Right cardiac atrium (tissue), 5 donors: ENCODE measurements around the gene SCD5. TPM values are rescaled to one million over a fixed set of nuclear protein-coding genes. Genes with fewer than 3 reads are reported as not detected.

Source experiments
- ATAC-seq, 2 donors: fragments of 200-7000 bp; cut with Tn5 transposase; one replicate each; pipeline versions ENCODE4 v1.8.0 to v1.9.1; 2020; ENCODE audit warnings: moderate library complexity in 2 of 2, mild to moderate bottlenecking in 1 of 2
- DNase-seq, 3 donors: peaks; one replicate each; pipeline ENCODE4 v3.0.0-alpha.2; 2020
- H3K27ac ChIP-seq: one replicate; pipeline ENCODE4 v1.5.1; 2013; ENCODE audit warnings: mild to moderate bottlenecking, low read length, control low read depth, moderate library complexity
- H3K27me3 ChIP-seq: one replicate; pipeline ENCODE4 v1.6.1; 2013; ENCODE audit not compliant: control insufficient read depth, insufficient read depth
- H3K4me1 ChIP-seq: one replicate; pipeline ENCODE4 v1.6.1; 2013; ENCODE audit warnings: low read length; ENCODE audit not compliant: control insufficient read depth, insufficient read depth
- H3K4me3 ChIP-seq: one replicate; pipeline ENCODE4 v1.5.1; 2013; ENCODE audit warnings: low read length, control low read depth
- H3K9me3 ChIP-seq: one replicate; pipeline ENCODE4 v1.6.1; 2013; ENCODE audit warnings: low read length; ENCODE audit not compliant: control insufficient read depth
- WGBS: extraction: QIAGEN DNeasy Blood & Tissue Kit; methylation state at CpG from one replicate; pipeline ENCODE4 v1.1.7; 2013; 5-methylcytosine and 5-hydroxymethylcytosine counted together
- intact Hi-C, 4 donors: fragments of 100-400 bp; cut with DNase I; formaldehyde crosslinking; loops; one replicate each; pipeline versions ENCODE4 v1.11.0 to v1.14.0; 2022 to 2023
- polyA plus RNA-seq: library from polyadenylated mRNA; stranded (reverse); fragments of 200-250 nt; gene quantifications from one replicate; pipeline ENCODE4 v1.2.3, GENCODE V29; 2013
- total RNA-seq, 4 donors: library from RNA; stranded (reverse); fragmentation: NEBNext Ultra II Directional; extraction: Animal tissue kit (Norgen Biotek cat#: 25700); gene quantifications; one replicate each; pipeline ENCODE4 v1.2.1, GENCODE V29; 2021
- donor health status: healthy with polysubstance abuse.
- donor health status: DM: no; HTN: yes; CAD: no.
- donor health status: DM: no; HTN: no; CAD: no.
- donor health status: DM: no; HTN: yes; CAD: no; lungs with severe emphysema.
- donor health status: DM: yes; HTN: yes; CAD: no.

SCD5 gene
- total and polyA plus RNA-seq, 5 donors = 6.0 to 14.2 (median 12.0) TPM

DNA sequence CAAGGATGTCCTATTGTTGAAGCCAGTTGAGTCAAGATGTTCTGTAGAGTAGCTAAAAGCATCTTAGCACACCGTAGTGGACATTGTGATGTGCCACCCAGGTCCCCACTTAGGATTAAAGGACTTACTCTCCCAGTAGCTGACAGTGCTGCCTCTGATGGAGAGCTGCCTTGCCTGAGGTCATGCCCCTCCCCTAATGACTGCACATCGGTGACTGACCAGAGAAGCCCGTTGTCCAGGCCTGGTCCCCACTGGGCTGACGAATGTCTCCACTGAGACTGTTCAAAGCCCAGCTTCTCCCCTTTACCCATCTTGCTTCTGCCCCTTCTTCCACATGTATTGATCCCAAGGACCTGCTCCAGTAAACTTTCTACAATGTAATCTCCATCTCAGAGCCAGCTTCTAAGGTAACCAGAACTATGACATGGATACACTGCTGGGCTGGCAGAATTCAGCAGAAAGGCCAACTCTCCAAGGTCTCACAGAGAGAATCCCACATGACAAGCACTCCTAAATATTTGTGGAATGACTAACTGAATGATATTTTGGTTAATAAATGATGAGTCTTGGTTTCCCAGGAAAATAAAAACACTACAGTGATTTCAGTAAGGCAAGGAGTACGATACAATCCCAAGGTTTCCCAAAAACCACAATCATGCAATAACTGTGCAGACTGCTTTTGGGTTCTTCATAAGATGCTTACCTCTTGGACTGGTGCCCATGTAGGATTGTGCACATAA, 154.4 kb downstream of the SCD5 start:
- H3K4me1 ChIP-seq = peaks cover 2% of the 10 kb centered on the region
- ATAC-seq = no peak

DNA sequence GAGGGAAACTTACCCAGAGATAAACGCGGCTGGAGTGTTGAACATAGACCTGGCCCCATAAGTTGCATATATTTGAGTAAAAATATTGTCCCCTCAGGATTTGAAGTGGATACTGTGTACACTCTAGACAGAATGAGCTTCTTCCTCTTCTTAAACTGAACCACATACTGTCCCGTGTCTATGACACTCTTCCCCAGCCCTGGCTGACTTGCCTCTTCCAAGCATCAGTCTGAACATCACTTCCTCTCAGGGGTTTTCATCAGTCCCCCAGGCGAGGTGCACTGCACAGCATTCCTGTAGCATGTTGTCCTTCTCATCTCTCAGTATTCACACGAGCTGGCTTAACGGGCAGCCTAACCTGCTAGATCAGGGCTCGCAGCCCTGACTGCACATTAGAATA, 156.3 kb downstream of the SCD5 start:
- Histone ChIP-seq H3K27ac (no peak overlapping the region), H3K9me3 (no peaks in the 10 kb centered on the region), H3K4me1 (peaks cover 2% of the 10 kb centered on the region), H3K27me3 (no peaks in the 10 kb centered on the region), H3K4me3 (no peak overlapping the region)
- no peak for DNase-seq
- 68% methylated on average over 7 of the region's 7 CpGs for WGBS
- intact Hi-C loops = no loop called here
- no peak for ATAC-seq

More for the DNA sequence above, 154.4 kb downstream of the SCD5 start:
- Histone ChIP-seq H3K9me3 (no peaks in the 10 kb centered on the region), H3K27ac (no peak overlapping the region), H3K27me3 (no peaks in the 10 kb centered on the region), H3K4me3 (no peak overlapping the region)
- intact Hi-C loops = no loop called here
- 91% methylated on average over 5 of the region's 5 CpGs for WGBS
- DNase-seq = no peak

DNA sequence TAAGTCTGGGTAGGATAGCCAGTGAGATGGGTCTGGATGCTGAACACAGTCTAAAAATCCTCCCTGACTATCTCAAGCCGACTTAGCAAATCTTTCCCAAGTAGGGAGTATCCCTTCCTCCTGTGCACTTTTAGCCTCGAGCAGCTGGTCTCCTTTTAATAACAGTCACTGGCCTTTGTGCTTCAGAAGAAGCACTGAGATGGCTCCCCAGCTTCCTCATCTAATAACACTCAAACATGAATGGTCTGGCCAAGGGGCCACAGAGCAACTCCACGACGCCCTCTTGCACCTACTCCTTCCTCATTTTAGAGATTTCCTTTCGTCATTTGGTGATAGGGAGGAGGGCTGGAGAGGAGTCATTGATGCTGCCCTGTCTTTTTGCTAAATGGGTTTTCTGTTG, 158.1 kb downstream of the SCD5 start:
- no peaks in the 10 kb centered on the region for H3K27me3 ChIP-seq
- H3K4me3 ChIP-seq = no peak overlapping the region
- H3K4me1 ChIP-seq = peaks cover 2% of the 10 kb centered on the region
- H3K27ac ChIP-seq = no peak overlapping the region
- ATAC-seq (peak in 1 of 2 donors; percentile 53), DNase-seq (no peak)
- intact Hi-C loops = no loop called here
- H3K9me3 ChIP-seq = no peaks in the 10 kb centered on the region
- 40% methylated on average over 5 of the region's 5 CpGs for WGBS

DNA sequence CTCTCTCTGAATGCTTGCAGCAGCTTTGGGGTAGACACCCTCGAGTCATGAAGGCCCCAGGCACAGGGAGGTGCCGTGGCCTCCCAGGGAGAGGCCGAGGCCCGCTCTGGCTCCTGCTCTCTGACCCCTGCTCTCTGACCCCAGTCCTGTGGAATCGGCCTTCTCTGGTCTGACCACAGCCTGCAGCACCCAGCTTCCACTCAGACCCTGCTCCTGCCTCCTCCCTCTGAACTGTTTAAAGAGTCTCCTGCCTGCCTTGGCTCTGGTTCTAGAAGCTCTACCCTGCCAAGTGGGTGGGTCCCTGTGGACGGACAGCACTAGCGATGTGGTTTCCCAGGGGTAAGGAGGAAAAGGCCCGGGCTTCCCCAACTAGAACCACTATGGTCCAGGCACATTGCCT, 158.6 kb downstream of the SCD5 start:
- peak; percentile 69 to 78 for ATAC-seq
- no peaks in the 10 kb centered on the region for H3K9me3 ChIP-seq
- no peaks in the 10 kb centered on the region for H3K27me3 ChIP-seq
- 66% methylated on average over 8 of the region's 8 CpGs for WGBS
- peaks cover 2% of the 10 kb centered on the region for H3K4me1 ChIP-seq
- intact Hi-C loops = no loop called here
- H3K27ac ChIP-seq = no peak overlapping the region
- peak; percentile 36 to 66 (median 63) for DNase-seq
- H3K4me3 ChIP-seq = no peak overlapping the region

DNA sequence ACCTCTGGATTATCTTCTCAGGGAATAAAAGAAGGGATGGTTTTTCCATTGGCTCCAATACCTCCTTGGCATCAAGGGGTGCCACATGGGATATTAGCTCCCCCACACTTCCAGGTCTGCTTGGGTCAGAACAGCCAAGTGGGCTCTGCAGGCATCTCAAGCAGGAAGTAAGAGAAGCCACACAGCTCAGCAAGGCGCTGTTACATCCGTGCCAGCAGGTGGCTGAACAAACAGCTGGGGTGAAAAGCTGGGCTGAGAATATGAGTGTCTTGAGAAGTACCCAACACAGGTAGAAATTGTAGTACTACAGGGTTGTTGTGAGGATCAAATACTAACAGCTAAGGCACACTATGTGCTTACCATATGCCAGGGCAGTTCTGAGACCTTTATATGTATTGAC, 160.1 kb downstream of the SCD5 start:
- H3K4me1 ChIP-seq = peaks cover 2% of the 10 kb centered on the region
- H3K9me3 ChIP-seq = no peaks in the 10 kb centered on the region
- intact Hi-C loops = no loop called here
- no peak for ATAC-seq
- WGBS = 83% methylated on average over 2 of the region's 2 CpGs
- H3K27ac ChIP-seq = no peak overlapping the region
- no peak for DNase-seq
- no peaks in the 10 kb centered on the region for H3K27me3 ChIP-seq
- H3K4me3 ChIP-seq = no peak overlapping the region

DNA sequence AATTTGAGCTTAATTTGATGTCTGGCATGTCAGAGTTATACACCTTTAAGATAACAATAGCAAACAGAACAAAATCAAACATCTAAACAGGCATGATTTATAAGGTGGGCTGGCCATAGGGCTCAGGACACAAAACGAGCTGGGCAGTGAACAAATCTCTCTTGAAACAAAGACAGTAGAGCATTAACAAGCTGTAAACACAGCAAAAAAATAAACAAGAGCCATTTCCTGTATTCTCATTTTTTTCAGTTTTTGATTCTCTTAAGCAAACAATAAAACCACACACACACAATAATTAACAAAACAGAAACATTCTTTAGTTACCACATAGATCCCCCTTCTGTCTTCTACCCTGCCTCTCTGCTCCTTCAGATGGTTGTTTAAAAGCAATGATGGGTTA, 168.5 kb downstream of the SCD5 start:
- peaks cover 4% of the 10 kb centered on the region for H3K4me1 ChIP-seq
- no peak overlapping the region for H3K4me3 ChIP-seq
- no peaks in the 10 kb centered on the region for H3K9me3 ChIP-seq
- no peak overlapping the region for H3K27ac ChIP-seq
- ATAC-seq (no peak), DNase-seq (no peak)
- no peaks in the 10 kb centered on the region for H3K27me3 ChIP-seq
- 49% methylated on average over 1 of the region's 1 CpG for WGBS
- intact Hi-C loops = no loop called here

DNA sequence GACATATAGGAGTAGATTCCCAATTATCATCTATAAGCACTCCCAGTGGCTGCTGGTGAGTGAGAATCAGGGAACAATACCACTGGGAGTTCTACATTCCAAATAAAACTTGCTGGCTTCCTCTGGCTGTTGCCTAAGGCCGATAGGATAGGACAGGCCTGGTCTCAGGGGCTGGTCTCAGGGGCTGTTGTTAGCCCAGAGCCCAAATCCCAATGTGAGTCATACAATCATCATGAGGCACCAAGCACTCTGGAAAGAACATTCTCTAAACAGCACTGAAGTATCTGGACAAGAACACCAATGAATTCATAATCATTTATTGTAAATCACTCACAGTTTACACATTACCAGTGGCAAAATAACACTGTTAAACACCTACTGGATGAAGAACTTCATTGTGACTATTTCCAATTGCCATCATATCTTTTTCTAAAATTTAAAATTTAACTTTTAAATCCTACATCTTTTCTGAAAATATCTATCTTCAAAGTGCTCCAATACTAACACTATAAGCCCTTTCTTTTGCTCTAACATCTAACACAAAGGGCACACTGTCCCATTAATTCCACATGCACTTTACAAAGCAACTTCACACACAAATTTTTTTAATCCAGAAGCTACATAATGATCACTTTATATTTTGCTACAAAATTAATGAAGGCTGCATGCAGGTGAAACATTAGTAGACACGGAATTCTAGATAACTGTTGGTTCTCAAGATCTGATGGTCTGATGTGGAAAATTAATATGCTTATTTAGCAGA, 169.2 kb downstream of the SCD5 start:
- no peaks in the 10 kb centered on the region for H3K9me3 ChIP-seq
- intact Hi-C loops = no loop called here
- H3K4me3 ChIP-seq = no peak overlapping the region
- peaks cover 4% of the 10 kb centered on the region for H3K4me1 ChIP-seq
- WGBS = 73% methylated on average over 2 of the region's 2 CpGs
- H3K27me3 ChIP-seq = no peaks in the 10 kb centered on the region
- ATAC-seq (peak; percentile 28 to 52), DNase-seq (no peak)
- H3K27ac ChIP-seq = no peak overlapping the region

DNA sequence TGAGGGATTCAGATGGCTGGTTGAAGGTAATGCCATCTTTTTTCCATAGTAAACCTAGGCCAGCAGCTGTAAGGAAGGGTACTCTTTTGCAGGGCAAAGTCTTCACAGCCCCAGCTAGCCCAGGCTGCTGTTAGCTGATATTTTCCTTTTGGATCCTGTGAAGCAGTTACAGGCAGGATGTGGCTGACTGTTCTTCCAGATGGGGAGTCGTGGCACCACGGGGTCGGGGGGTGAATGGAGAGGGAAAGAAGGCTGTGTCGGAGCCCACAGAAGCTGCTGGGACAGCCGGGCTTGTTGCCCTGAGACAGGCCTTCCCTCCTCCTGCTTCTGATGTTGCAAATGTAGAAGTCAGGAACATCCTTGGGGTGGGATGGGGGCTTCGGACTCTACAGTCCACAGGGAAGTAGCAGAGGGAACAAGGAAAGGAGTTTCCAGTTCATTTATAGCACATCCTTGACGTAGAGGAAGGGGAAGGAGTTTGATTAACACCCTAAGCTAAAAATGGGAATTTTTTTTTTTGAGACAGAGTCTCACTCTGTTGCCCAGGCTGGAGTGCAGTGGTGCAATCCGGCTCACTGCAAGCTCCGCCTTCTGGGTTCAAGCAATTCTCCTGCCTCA, 172.2 kb downstream of the SCD5 start:
- H3K9me3 ChIP-seq = no peaks in the 10 kb centered on the region
- DNase-seq (no peak), ATAC-seq (peak; percentile 49 to 88)
- 61% methylated on average over 9 of the region's 9 CpGs for WGBS
- H3K27me3 ChIP-seq = no peaks in the 10 kb centered on the region
- peak overlapping the region; percentile 65 for H3K27ac ChIP-seq
- H3K4me3 ChIP-seq = no peak overlapping the region
- peaks cover 4% of the 10 kb centered on the region for H3K4me1 ChIP-seq
- intact Hi-C loops = no loop called here

DNA sequence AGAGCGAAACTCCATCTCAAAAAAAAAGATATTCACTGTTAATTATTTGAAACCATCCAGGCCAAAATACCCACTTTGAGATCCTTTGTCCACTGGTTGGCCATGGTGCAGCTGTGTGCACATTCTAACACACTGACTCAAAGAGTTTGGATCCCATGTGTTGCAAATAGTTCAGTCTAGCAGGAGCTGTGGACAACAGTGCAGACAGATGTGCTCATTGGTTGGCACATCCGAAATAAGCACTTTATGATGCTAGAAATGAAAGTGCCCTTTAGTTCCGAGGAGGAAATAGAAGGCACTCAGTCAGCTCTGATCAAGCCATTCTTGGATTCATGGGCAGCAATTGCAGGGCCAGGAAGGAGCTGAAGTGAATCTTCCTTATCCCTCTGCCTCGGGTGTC, 173.8 kb downstream of the SCD5 start:
- Histone ChIP-seq H3K4me3 (no peak overlapping the region), H3K27ac (no peak overlapping the region), H3K9me3 (no peaks in the 10 kb centered on the region), H3K27me3 (no peaks in the 10 kb centered on the region), H3K4me1 (peaks cover 4% of the 10 kb centered on the region)
- no peak for DNase-seq
- WGBS = 84% methylated on average over 4 of the region's 4 CpGs
- intact Hi-C loops = no loop called here
- no peak for ATAC-seq

DNA sequence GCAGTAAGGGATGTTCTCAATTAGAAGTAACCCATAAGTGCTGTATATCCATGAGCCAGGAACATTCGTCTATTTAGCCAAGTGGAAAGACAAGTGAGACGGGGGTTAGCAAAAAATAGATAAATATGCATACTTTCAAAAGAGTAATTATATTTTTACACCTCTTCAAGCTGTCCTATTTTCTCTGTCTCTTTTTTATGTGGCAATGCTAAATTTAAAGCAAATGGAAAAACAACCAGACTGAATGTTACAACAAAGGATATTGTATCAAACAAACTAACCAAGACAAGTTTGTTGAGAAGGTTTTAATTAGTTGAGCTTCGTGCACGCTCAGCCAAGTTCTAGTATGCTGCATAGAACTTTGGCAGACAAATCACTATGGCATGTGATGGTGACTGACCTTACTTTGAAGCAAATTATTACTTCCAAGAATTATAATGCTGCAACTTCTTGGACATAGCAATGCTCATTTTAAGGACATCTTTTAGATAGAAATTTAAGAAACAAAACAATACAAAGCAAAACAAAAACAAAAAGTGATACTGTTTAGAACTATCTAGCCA, 175.4 kb downstream of the SCD5 start:
- no peak overlapping the region for H3K27ac ChIP-seq
- no peaks in the 10 kb centered on the region for H3K9me3 ChIP-seq
- ATAC-seq = no peak
- H3K27me3 ChIP-seq = no peaks in the 10 kb centered on the region
- WGBS = 54% methylated on average over 4 of the region's 4 CpGs
- no peak overlapping the region for H3K4me3 ChIP-seq
- intact Hi-C loops = no loop called here
- no peak for DNase-seq
- peaks cover 4% of the 10 kb centered on the region for H3K4me1 ChIP-seq

DNA sequence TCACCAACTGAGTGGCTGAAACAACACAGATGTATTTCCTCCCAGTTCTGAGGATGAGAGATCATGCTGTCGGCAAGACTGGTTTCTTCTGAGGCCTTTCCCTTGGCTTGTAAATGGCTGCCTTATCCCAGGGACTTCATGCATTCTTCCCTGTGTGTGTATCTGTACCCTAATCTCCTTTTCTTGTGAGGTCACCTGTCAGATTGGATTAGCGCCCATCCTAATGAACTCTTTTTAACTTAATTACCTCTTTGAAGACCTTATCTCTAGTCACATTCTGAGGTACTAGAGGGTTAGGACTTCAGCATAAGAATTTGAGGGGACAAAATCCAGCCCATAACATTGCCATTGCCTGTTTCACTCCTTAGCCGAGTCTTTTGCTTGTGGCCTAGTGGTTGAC, 177.3 kb downstream of the SCD5 start:
- no peak overlapping the region for H3K4me3 ChIP-seq
- H3K27ac ChIP-seq = no peak overlapping the region
- intact Hi-C loops = no loop called here
- WGBS = 93% methylated on average over 3 of the region's 3 CpGs
- H3K4me1 ChIP-seq = peaks cover under 1% of the 10 kb centered on the region
- no peak for ATAC-seq
- DNase-seq = no peak
- no peaks in the 10 kb centered on the region for H3K27me3 ChIP-seq
- no peaks in the 10 kb centered on the region for H3K9me3 ChIP-seq
